Activated T-helper 17 cell treated with anti-CD3 and anti-CD28 coated beads, Interleukin-2, amount 50 U/mL, for 72 hours (primary cell): ENCODE data around the gene NGEF. TPM values are rescaled to one million over a fixed set of nuclear protein-coding genes. Genes with fewer than 3 reads are reported as not detected.

Source experiments
- ATAC-seq: fragments of 150-1000 bp; cut with Tn5 transposase; replicated peaks from 2 replicates; pipeline ENCODE4 v1.10.0; 2021; ENCODE audit warnings: mild to moderate bottlenecking, moderate library complexity
- H3K27ac Mint-ChIP-seq: one replicate; pipeline ENCODE4 v1.8.0; 2022; ENCODE audit warnings: mixed read lengths
- H3K27me3 Mint-ChIP-seq: one replicate; pipeline ENCODE4 v1.8.0; 2022; ENCODE audit warnings: mixed read lengths
- H3K36me3 Mint-ChIP-seq: one replicate; pipeline ENCODE4 v1.8.0; 2022; ENCODE audit warnings: low read depth, mild to moderate bottlenecking, mixed read lengths
- H3K4me1 Mint-ChIP-seq: one replicate; pipeline ENCODE4 v1.8.0; 2022; ENCODE audit warnings: mixed read lengths
- H3K4me3 Mint-ChIP-seq: one replicate; pipeline ENCODE4 v1.8.0; 2022; ENCODE audit warnings: mild to moderate bottlenecking, mixed read lengths
- H3K9me3 Mint-ChIP-seq: one replicate; pipeline ENCODE4 v1.8.0; 2022; ENCODE audit warnings: mixed read lengths
- total RNA-seq, 2 donors: library from RNA; stranded (reverse); gene quantifications; one replicate each; pipeline ENCODE4 v1.2.3, GENCODE V29; 2022

Gene NGEF
- total RNA-seq, 2 donors from 2014 or later: 1.0 TPM; not detected in 1

DNA sequence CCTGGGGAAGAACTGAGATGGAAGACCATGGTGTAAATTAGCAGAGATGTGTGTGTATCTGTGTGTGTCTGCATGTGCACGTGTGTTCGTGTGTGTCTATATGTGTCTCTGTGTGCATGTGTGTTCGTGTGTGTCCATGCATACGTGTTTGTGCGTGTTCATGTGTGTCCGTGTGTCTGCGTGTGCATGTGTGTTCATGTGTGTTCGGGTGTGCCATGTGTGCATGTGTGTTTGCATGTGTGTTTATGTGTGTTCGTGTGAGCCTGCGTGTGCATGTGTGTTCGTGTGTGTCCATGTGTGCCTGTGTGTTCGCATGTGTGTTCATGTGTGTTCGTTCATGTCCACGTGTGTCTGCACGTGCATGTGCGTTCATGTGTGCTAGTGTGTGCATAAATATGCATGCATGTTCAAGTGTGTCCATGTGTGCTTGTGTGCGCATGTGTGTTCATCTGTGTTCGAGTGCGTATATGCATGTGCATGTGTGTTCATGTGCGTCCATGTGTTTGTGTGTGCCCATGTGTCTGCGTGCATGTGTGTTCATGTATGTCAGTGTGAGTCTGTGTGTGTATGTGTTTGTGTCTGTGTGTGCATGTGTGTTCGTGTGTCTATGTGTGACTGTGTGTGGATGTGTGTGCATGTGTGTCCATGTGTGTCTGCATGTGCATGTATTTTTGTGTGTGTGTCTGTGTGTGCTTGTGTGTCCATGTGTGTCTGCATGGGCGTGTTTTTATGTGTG lies 22.5 kb upstream of the NGEF start:
- Mint-ChIP-seq H3K27ac (no peak overlapping the region), H3K36me3 (no peaks in the 10 kb centered on the region), H3K4me3 (no peak overlapping the region), H3K4me1 (peaks cover 4% of the 10 kb centered on the region), H3K27me3 (no peaks in the 10 kb centered on the region), H3K9me3 (no peaks in the 10 kb centered on the region)
- no peak for ATAC-seq

DNA sequence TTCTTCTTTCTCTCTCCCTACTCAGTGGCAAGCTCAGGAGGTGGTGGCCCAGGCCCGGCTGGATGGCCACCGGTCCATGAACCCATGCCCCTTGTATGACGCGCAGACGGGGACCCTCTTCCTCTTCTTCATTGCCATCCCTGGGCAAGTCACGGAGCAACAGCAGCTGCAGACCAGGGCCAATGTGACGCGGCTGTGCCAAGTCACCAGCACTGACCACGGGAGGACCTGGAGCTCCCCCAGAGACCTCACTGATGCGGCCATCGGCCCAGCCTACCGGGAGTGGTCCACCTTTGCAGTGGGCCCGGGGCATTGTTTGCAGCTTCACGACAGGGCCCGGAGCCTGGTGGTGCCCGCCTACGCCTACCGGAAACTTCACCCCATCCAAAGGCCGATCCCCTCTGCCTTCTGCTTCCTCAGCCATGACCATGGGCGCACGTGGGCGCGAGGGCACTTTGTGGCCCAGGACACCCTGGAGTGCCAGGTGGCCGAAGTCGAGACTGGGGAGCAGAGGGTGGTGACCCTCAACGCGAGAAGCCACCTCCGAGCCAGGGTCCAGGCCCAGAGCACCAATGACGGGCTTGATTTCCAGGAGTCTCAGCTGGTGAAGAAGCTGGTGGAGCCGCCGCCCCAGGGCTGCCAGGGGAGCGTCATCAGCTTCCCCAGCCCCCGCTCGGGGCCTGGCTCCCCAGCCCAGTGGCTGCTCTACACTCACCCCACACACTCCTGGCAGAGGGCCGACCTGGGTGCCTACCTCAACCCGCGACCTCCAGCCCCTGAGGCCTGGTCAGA lies 21.2 kb upstream of the NGEF start:
- Mint-ChIP-seq H3K27me3 (no peaks in the 10 kb centered on the region), H3K27ac (no peak overlapping the region), H3K4me3 (no peak overlapping the region), H3K4me1 (peaks cover 4% of the 10 kb centered on the region), H3K9me3 (no peaks in the 10 kb centered on the region), H3K36me3 (no peaks in the 10 kb centered on the region)
- no peak for ATAC-seq

DNA sequence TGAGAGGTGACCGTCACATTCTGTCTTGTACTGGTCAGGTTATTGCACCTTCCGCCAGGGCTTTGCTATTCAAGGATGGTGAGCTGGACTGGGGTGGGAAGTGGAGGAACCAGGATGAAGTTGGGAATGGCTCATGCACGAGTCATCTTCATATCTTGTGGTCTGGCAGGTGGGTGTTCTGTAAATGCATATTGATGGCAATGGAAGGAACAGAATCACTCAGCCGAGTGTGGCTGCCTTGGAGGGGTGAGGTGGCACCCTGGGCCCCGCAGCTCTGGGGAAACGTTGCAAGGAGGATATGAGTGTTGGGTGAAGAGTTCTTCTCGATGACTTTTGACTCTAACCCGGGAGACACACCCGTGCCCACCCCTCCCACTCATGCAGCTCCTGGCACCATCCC lies 20.6 kb upstream of the NGEF start:
- Mint-ChIP-seq H3K36me3 (no peaks in the 10 kb centered on the region), H3K27ac (no peak overlapping the region), H3K4me1 (peaks cover 4% of the 10 kb centered on the region), H3K9me3 (no peaks in the 10 kb centered on the region), H3K4me3 (no peak overlapping the region), H3K27me3 (no peaks in the 10 kb centered on the region)
- peak; percentile 40 for ATAC-seq

DNA sequence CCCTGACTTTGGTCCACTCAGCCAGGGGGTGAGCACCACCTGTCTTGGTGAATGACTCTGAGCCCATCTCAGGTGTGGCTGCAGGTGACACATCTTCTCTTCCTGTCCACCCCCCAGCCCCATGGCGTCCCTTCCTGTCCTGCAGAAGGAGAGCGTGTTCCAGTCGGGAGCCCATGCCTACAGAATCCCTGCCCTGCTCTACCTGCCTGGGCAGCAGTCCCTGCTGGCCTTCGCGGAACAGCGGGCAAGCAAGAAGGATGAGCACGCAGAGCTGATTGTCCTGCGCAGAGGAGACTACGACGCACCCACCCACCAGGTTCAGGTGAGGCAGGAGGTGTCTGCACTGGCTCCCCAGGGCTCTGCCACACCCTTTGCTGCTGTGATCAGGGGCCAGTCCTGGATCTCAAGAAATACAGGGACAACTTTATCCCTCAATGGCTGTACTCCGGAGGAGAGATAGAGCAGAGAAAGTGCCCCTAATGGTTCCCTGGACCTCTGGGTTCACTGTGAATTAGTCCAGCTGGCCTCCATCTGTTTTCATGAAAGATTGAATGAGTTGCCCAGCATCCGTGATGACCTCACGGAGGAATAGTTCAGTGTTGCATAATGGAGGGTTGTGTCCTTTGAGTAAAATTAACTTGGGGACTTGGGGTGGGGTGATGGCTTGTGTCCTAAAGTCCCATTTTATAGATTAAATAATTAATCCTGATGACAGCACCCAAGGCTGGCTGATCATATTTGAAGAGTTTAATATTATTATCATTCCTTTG lies 19.7 kb upstream of the NGEF start, which contains the start of gene NEU2:
NEU2 (plus strand) TSS at position 122 of the 770 bp plus-strand sequence; CDS start at position 122, 0 bp downstream.
- no peaks in the 10 kb centered on the region for H3K9me3 Mint-ChIP-seq
- H3K4me3 Mint-ChIP-seq: no peak within 1 kb of the TSS
- no peaks in the 10 kb centered on the region for H3K27me3 Mint-ChIP-seq
- peaks cover 4% of the 10 kb centered on the region for H3K4me1 Mint-ChIP-seq
- H3K36me3 Mint-ChIP-seq: no peaks in the 10 kb centered on the region
- no peak within 1 kb of the TSS for H3K27ac Mint-ChIP-seq
- ATAC-seq: no peak

DNA sequence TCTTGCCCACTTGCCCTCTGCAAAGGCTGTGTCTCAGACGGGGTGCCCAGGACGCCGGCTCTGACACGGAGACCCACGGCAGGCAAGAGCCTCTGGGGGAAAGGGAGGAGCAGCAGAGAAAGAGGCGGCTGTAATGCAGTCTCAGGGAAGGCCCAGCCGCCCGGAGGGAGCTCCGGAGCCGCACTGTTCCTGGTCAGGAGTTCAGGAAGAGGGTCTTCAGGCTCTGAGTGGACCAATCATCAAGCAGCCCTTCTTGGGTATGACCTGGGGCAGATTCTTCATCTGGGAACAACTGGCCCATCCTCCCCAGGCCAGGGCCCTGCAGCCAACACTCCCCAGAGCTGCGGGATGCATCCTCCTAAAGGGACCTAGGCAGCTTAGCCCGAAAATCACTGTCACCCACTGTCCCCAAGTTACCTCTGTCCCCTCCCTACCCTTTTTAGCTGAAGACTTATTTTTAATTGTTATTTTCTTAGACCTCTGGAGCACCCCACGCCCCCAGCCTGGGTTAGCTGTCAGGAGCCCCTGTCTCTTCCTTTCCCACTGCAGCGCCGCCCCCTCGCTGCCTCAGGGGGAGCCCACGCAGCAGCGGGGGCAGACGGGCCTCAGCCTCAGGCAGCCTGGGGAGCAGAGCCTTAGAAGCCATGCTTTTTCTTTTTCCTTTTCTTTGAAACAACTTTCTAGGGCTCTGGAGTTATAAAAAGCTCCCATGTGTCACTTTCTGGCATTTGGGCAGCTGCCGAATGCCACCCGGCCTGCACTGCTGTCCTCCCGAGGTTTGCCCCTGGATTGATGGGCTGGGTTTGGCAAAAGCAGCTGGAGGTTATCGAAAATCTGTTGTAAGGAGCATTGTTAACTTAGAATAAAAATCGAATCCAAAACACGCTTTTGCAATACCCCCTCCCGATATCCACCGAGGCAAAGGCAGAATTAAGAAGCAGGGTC lies 18.8 kb upstream of the NGEF start:
- Mint-ChIP-seq H3K27ac (no peak overlapping the region), H3K9me3 (no peaks in the 10 kb centered on the region), H3K4me3 (no peak overlapping the region), H3K4me1 (peaks cover 4% of the 10 kb centered on the region), H3K36me3 (no peaks in the 10 kb centered on the region), H3K27me3 (no peaks in the 10 kb centered on the region)
- ATAC-seq: no peak

DNA sequence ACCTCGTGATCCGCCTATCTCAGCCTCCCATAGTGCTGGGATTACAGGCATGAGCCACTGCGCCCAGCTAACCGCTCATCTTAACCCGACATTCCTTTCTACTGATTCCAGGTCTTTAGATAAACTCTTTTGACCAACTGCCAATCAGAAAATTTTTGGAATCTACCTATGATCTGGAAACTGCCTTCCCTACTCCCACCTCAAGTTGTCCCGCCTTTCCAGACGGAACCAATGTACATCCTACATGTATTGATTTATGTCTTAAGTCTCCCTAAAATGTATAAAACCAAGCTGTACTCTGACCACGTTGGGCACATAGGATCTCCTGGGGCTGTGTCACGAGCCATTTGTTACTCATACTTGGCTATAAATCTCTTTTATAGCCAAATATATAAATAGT lies 16.3 kb upstream of the NGEF start:
- H3K36me3 Mint-ChIP-seq: no peaks in the 10 kb centered on the region
- H3K4me3 Mint-ChIP-seq: no peak overlapping the region
- no peaks in the 10 kb centered on the region for H3K27me3 Mint-ChIP-seq
- no peak for ATAC-seq
- no peaks in the 10 kb centered on the region for H3K9me3 Mint-ChIP-seq
- H3K27ac Mint-ChIP-seq: no peak overlapping the region
- H3K4me1 Mint-ChIP-seq: peaks cover 4% of the 10 kb centered on the region

DNA sequence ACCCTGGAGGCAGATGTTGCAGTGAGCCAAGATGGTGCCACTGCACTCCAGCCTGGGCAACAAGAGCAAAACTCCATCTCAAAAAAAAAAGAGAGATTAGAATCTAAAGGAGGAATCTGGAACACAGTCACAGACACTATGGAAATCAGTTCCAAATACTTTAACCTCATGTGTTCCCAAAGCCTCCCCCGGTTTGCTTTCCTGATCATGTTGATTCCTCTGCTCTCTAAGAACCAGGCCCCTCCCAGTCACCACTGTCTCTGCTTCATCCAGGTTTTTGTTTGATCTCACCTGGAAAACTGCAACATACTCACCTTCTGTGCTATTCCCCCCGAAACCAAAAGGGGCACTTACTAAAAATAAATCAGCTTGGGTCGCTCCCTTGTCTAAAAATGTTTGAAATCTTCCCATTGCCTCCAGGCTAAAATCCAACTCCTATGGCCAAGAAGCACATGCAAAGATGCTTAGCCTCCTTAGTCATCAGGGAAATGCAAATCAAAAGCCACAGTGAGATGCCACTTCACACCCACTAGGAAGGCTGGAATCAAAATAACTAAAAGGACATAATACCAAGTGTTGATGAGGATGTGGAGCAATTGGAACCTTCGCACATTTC lies 13.2 kb upstream of the NGEF start:
- Mint-ChIP-seq H3K4me3 (no peak overlapping the region), H3K36me3 (no peaks in the 10 kb centered on the region), H3K4me1 (no peaks in the 10 kb centered on the region), H3K27me3 (no peaks in the 10 kb centered on the region), H3K27ac (no peak overlapping the region), H3K9me3 (no peaks in the 10 kb centered on the region)
- ATAC-seq: no peak

DNA sequence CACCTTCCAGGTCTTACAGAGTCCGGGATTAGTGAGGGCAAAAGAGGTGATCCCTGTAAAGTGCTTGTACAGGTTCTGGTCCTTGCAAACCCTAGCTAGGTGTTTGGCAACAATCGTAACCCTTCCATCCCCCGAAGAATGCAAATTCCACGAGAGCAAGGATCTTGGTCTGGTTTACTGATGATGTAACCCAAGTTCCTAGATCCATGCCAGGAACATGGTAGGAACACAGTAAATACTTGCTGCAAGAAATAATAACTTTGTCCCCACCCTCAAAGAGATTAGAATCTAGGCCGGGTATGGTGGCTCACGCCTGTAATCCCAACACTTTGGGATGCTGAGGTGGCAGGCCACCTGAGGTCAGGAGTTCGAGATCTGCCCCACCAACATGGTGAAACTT lies 12.7 kb upstream of the NGEF start:
- Mint-ChIP-seq H3K4me1 (no peaks in the 10 kb centered on the region), H3K9me3 (no peaks in the 10 kb centered on the region), H3K27me3 (no peaks in the 10 kb centered on the region), H3K4me3 (no peak overlapping the region), H3K36me3 (no peaks in the 10 kb centered on the region), H3K27ac (no peak overlapping the region)
- no peak for ATAC-seq

DNA sequence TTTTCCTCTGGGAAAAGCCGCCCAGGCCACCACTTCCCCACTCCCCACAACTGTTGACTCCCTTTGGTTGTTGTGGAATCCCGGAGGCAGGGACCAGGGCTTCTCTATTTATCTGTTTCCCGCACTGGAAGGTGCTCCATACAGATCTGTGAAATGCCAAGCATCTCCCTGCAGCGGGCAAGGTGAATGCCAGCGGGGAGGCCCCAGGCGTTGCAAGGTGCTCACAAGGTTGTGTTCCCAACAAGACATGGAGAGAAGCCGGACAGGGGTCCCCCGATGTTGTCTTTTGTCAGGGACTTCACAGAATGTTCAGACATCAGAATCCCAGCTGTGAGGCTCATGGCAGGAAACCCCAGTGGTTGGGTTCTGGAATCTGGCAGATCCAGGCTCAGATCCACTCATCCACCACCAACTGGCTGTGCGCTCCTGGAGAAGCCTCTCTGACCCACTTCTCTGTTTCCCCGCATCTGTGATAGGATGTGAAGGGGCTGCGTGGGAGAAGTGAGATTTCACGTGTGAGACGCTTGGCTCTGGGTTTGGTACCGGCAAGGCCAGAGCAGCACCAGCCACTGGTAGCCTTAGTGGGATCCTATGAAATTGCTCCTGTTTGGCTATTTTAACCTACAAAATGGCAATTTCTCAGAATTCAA lies 10.8 kb upstream of the NGEF start:
- no peaks in the 10 kb centered on the region for H3K9me3 Mint-ChIP-seq
- H3K27me3 Mint-ChIP-seq: no peaks in the 10 kb centered on the region
- H3K27ac Mint-ChIP-seq: no peak overlapping the region
- no peak for ATAC-seq
- H3K4me3 Mint-ChIP-seq: no peak overlapping the region
- no peaks in the 10 kb centered on the region for H3K36me3 Mint-ChIP-seq
- H3K4me1 Mint-ChIP-seq: no peaks in the 10 kb centered on the region

DNA sequence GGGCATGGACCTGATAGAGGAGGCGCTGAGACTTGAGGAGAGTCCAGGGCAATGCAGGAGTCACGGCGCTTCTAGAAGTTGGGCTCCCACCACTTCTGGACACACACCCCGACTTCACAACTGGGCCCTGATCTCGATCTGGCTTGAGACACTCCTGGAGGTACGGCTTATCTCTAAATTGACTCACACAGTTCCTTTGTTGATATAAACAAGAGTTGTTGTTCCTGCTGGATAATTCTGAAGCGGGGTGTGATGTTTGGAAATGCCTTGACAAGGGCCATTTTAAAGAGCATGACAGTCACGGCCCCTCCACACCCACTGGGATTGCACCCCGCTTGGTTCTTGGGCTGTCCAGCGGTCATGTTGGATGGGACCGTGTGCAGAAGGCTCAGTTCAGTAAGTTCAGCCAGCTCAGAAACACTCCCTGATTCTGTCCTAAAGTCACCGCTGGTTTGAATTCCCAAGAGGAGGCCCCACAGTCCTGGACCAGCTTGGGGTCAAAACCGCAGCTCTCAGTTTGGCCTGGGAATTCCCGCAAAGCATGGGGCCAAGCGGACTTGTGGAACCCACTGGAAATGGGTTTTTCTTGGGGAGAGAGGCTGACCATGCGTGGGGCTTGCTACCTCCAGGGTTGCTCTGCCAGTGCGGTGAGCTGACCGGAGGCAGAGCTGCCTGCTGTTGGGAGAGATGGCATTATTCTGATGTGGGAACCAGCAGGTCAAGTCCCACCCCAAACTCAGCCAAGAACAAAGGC lies 10.1 kb upstream of the NGEF start:
- H3K36me3 Mint-ChIP-seq: no peaks in the 10 kb centered on the region
- H3K27ac Mint-ChIP-seq: no peak overlapping the region
- H3K27me3 Mint-ChIP-seq: no peaks in the 10 kb centered on the region
- H3K9me3 Mint-ChIP-seq: no peaks in the 10 kb centered on the region
- no peak for ATAC-seq
- no peaks in the 10 kb centered on the region for H3K4me1 Mint-ChIP-seq
- H3K4me3 Mint-ChIP-seq: no peak overlapping the region

DNA sequence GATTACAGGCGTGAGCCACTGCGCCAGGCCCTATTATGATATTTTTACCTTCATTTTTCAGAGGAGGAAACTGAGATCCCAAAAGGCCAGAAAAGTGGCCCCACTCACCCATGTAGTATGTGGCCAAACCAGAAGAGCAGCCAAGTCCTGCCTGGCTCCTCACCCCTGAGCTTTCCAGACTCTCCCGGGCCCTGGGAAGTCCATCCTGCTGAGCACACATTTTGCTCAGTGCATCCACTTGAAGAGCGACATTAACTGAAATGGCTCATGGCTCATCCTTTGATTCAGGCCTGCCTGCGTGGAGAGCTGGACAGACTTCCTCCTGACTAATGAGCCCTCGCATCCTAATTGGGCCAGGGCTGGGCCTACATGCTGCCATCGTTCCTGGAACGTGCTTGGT lies 9.5 kb upstream of the NGEF start:
- Mint-ChIP-seq H3K27me3 (no peaks in the 10 kb centered on the region), H3K4me1 (no peaks in the 10 kb centered on the region), H3K4me3 (no peak overlapping the region), H3K36me3 (no peaks in the 10 kb centered on the region), H3K9me3 (no peaks in the 10 kb centered on the region), H3K27ac (no peak overlapping the region)
- no peak for ATAC-seq

DNA sequence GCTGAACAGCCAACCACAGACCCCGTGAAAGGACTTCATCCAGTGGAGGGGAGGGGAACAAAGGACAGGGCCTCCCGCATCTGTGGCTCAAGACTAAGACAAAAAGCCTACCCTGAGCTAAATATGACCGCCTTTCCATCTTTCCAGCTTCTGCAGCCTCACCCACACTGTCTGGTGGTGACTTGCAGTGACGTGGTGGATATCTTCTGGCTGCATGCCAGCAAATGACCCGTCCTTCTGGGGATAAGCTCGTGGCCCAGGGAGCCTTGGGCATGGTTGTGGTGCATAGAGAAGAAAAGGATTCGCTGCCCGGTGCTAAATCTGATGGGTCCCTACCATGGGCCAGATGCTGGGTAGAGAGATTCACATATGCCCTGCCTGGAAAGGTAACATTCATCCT lies 8.7 kb upstream of the NGEF start:
- Mint-ChIP-seq H3K9me3 (no peaks in the 10 kb centered on the region), H3K36me3 (no peaks in the 10 kb centered on the region), H3K27me3 (no peaks in the 10 kb centered on the region), H3K4me1 (no peaks in the 10 kb centered on the region), H3K27ac (no peak overlapping the region), H3K4me3 (no peak overlapping the region)
- ATAC-seq: no peak

DNA sequence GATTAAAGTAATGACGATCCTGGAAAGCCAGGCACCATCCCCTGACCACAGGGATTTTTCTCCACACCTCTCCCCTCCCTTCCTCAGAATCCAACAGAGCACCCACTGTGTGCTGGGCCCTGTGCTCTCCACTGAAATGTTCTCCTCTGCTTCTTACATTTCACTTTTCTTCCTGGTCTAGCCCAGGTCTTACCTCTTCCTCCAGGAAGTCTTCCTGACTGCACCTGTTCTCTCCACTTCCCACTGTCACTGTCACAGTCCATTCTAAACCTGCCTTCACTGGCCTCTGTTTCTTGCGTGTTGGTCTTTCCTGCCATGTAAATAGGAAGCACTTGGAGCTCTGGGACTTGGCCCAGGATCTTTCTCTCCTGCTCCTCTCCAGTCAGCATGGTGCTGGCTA lies 7.4 kb upstream of the NGEF start:
- Mint-ChIP-seq H3K4me3 (no peak overlapping the region), H3K9me3 (no peaks in the 10 kb centered on the region), H3K4me1 (no peaks in the 10 kb centered on the region), H3K27me3 (no peaks in the 10 kb centered on the region), H3K27ac (no peak overlapping the region), H3K36me3 (no peaks in the 10 kb centered on the region)
- no peak for ATAC-seq
